H9 (cell line): Measurements from ENCODE around the gene TMEM220. TPM values are rescaled to one million over a fixed set of nuclear protein-coding genes. Genes with fewer than 3 reads are reported as not detected.
A peak's percentile ranks its signal among the peaks of the same experiment; 100 is the strongest.

Experiments used
- DNase-seq: peaks from one replicate; pipeline ENCODE4 v3.0.0-alpha.2; 2017
- H2AFZ ChIP-seq: one replicate; pipeline ENCODE4 v1.6.1; 2013; ENCODE audit warnings: mild to moderate bottlenecking, low read length, control low read depth, moderate library complexity
- H2AK5ac ChIP-seq: 2 replicates; pipeline ENCODE4 v1.6.1; 2013; ENCODE audit warnings: low read length, control low read depth, mixed read lengths; ENCODE audit not compliant: insufficient read length
- H2BK120ac ChIP-seq: one replicate; pipeline ENCODE4 v1.6.1; 2013; ENCODE audit warnings: low read depth, mild to moderate bottlenecking, low read length, control low read depth, inconsistent platforms; ENCODE audit not compliant: poor library complexity, severe bottlenecking
- H2BK12ac ChIP-seq: 2 replicates; pipeline ENCODE4 v1.6.1; 2013; ENCODE audit warnings: low read length, control low read depth, mixed read lengths, low read depth; ENCODE audit not compliant: insufficient read length
- H2BK15ac ChIP-seq: 2 replicates; pipeline ENCODE4 v1.6.1; 2013; ENCODE audit warnings: low read depth, low read length, control low read depth
- H2BK20ac ChIP-seq: one replicate; pipeline ENCODE4 v1.6.1; 2013; ENCODE audit warnings: low read depth, mild to moderate bottlenecking, low read length, control low read depth, inconsistent platforms; ENCODE audit not compliant: poor library complexity, severe bottlenecking
- H2BK5ac ChIP-seq: 2 replicates; pipeline ENCODE4 v1.6.1; 2013; ENCODE audit warnings: low read length, control low read depth, mixed read lengths; ENCODE audit not compliant: insufficient read length
- H3K14ac ChIP-seq: 2 replicates; pipeline ENCODE4 v1.6.1; 2013; ENCODE audit warnings: low read length, control low read depth; ENCODE audit not compliant: insufficient read depth
- H3K18ac ChIP-seq: 2 replicates; pipeline ENCODE4 v1.6.1; 2013; ENCODE audit warnings: low read depth, mild to moderate bottlenecking, mixed read lengths, low read length, control low read depth; ENCODE audit not compliant: insufficient read length
- H3K23ac ChIP-seq: 2 replicates; pipeline ENCODE4 v1.6.1; 2013; ENCODE audit warnings: low read length, control low read depth, mixed read lengths, low read depth; ENCODE audit not compliant: insufficient read length
- H3K23me2 ChIP-seq: 2 replicates; pipeline ENCODE4 v1.6.1; 2013; ENCODE audit warnings: low read depth, mild to moderate bottlenecking, mixed read lengths, low read length, control low read depth; ENCODE audit not compliant: insufficient read length, poor library complexity, severe bottlenecking
- H3K27ac ChIP-seq: 2 replicates; pipeline ENCODE4 v1.5.1; 2013; ENCODE audit warnings: low read length, control low read depth, mixed read lengths, low read depth; ENCODE audit not compliant: insufficient read length
- H3K27me3 ChIP-seq: 2 replicates; pipeline ENCODE4 v1.6.1; 2013; ENCODE audit warnings: low read length, control low read depth, inconsistent platforms; ENCODE audit not compliant: insufficient read depth
- H3K4ac ChIP-seq: 2 replicates; pipeline ENCODE4 v1.6.1; 2013; ENCODE audit warnings: low read depth, mild to moderate bottlenecking, control low read depth, inconsistent platforms, low read length, moderate library complexity
- H3K4me1 ChIP-seq: 2 replicates; pipeline ENCODE4 v1.6.1; 2013; ENCODE audit warnings: low read length, control low read depth, inconsistent platforms; ENCODE audit not compliant: insufficient read depth
- H3K4me2 ChIP-seq: 2 replicates; pipeline ENCODE4 v1.6.1; 2013; ENCODE audit warnings: low read length, control low read depth, mixed read lengths; ENCODE audit not compliant: insufficient read length, insufficient read depth
- H3K56ac ChIP-seq: 2 replicates; pipeline ENCODE4 v1.6.1; 2013; ENCODE audit warnings: low read depth, mild to moderate bottlenecking, mixed read lengths, low read length, control low read depth; ENCODE audit not compliant: insufficient read length
- H3K79me1 ChIP-seq: 2 replicates; pipeline ENCODE4 v1.6.1; 2013; ENCODE audit warnings: low read depth, mild to moderate bottlenecking, moderate library complexity, low read length, control low read depth, inconsistent platforms; ENCODE audit not compliant: insufficient read depth, poor library complexity, severe bottlenecking
- H3K79me2 ChIP-seq: 2 replicates; pipeline ENCODE4 v1.6.1; 2013; ENCODE audit warnings: low read length, control low read depth, inconsistent platforms; ENCODE audit not compliant: insufficient read depth
- H3K9ac ChIP-seq: 2 replicates; pipeline ENCODE4 v1.6.1; 2013; ENCODE audit warnings: low read length, control low read depth, mixed read lengths; ENCODE audit not compliant: insufficient read length; ENCODE audit errors: extremely low read depth
- H3K9me3 ChIP-seq: one replicate; pipeline ENCODE4 v1.6.1; 2013; ENCODE audit warnings: low read depth, low read length, inconsistent platforms; ENCODE audit not compliant: control insufficient read depth
- H3T11ph ChIP-seq: one replicate; pipeline ENCODE4 v1.6.1; 2013; ENCODE audit warnings: mild to moderate bottlenecking, low read length, control low read depth, inconsistent platforms
- H4K20me1 ChIP-seq: one replicate; pipeline ENCODE4 v1.6.1; 2013; ENCODE audit not compliant: control insufficient read depth, insufficient read length, insufficient read depth
- H4K5ac ChIP-seq: 2 replicates; pipeline ENCODE4 v1.6.1; 2013; ENCODE audit warnings: low read depth, mild to moderate bottlenecking, mixed read lengths, low read length, control low read depth; ENCODE audit not compliant: insufficient read length
- H4K8ac ChIP-seq: replicated peaks from 2 replicates; pipeline ENCODE4 v1.6.1; 2013; ENCODE audit warnings: low read length, control low read depth, mixed read lengths, low read depth; ENCODE audit not compliant: insufficient read length
- H4K91ac ChIP-seq: 2 replicates; pipeline ENCODE4 v1.6.1; 2013; ENCODE audit warnings: low read depth, mild to moderate bottlenecking, moderate library complexity, mixed read lengths, low read length, control low read depth; ENCODE audit not compliant: insufficient read length
- H3K27ac Mint-ChIP-seq, 3 experiments: 2 replicates in 2 of 3; 3 replicates in 1 of 3; pipeline ENCODE4 v1.8.0; 2020 to 2021; ENCODE audit warnings: mixed read lengths in 3 of 3, mild to moderate bottlenecking in 1 of 3, moderate library complexity in 1 of 3
- H3K27me3 Mint-ChIP-seq: 2 replicates; pipeline ENCODE4 v1.8.0; 2021; ENCODE audit warnings: low read depth, mild to moderate bottlenecking, moderate library complexity, mixed read lengths
- H3K36me3 Mint-ChIP-seq, 3 experiments: 2 replicates in 2 of 3; 3 replicates in 1 of 3; pipeline ENCODE4 v1.8.0; 2020 to 2021; ENCODE audit warnings: low read depth in 3 of 3, mixed read lengths in 3 of 3; ENCODE audit not compliant: insufficient read depth in 1 of 3
- H3K4me1 Mint-ChIP-seq, 2 experiments: 2 replicates each; pipeline ENCODE4 v1.8.0; 2020; ENCODE audit warnings: mixed read lengths in 2 of 2
- H3K4me3 Mint-ChIP-seq, 2 experiments: 2 replicates in 1 of 2; 3 replicates in 1 of 2; pipeline ENCODE4 v1.8.0; 2020 to 2021; ENCODE audit warnings: mild to moderate bottlenecking in 2 of 2, mixed read lengths in 2 of 2, moderate library complexity in 1 of 2
- H3K9me3 Mint-ChIP-seq, 2 experiments: 2 replicates in 1 of 2; 3 replicates in 1 of 2; pipeline ENCODE4 v1.8.0; 2020; ENCODE audit warnings: mild to moderate bottlenecking in 2 of 2, mixed read lengths in 2 of 2, moderate library complexity in 1 of 2
- CTCF ChIP-seq: fragments of 200-600 bp; sonication (generic); conservative IDR thresholded peaks from 3 replicates; pipeline ENCODE4 v1.8.0; 2021; ENCODE audit warnings: antibody characterized with exemption, mild to moderate bottlenecking
- WGBS: extraction: QIAGEN DNeasy Blood & Tissue Kit; methylation state at CpG from one replicate; pipeline ENCODE4 v1.1.7; 2013; ENCODE audit warnings: missing lambda C conversion rate, low lambda C conversion rate, mixed read lengths; ENCODE audit not compliant: insufficient read length; ENCODE audit errors: extremely low coverage; 5-methylcytosine and 5-hydroxymethylcytosine counted together
- long read RNA-seq: library from polyadenylated mRNA; unstranded; transcript quantifications from one replicate; pipeline ENCODE4 v2.0.0, GENCODE V29; 2020
- total RNA-seq: library from RNA; stranded (reverse); gene quantifications from 2 replicates; pipeline ENCODE4 v1.2.1, GENCODE V29; 2021

The TMEM220 gene
- total RNA-seq: 6.1 and 7.1 TPM in 2 replicates
- long read RNA-seq, transcript TMEM220-201 (6 exons, 3,106 nt): major isoform, 13 of 19 reads
- long read RNA-seq, partial matches to known transcripts: 0 of 19 reads
- long read RNA-seq, other reads (novel, unspliced or antisense): 3 of 19 reads

GRCh38 chr17:10729334-10730193, at the start of gene TMEM220:
TSS of gene TMEM220 (minus strand) at chr17:10730023. CDS start at chr17:10729851, 172 bp downstream.
- Histone ChIP-seq H2AK5ac (no peak within 1 kb of the TSS), H2BK15ac (no peak within 1 kb of the TSS), H2BK120ac (no peak within 1 kb of the TSS), H3K27me3 (no peaks in the 10 kb centered on the region), H3K9ac (peak within 1 kb of the TSS; percentile 48), H2AFZ (peak within 1 kb of the TSS; percentile 50), H2BK12ac (no peak within 1 kb of the TSS), H4K20me1 (no peaks in the 10 kb centered on the region), H4K5ac (peak within 1 kb of the TSS; percentile 48), H3K14ac (peak within 1 kb of the TSS; percentile 94), H2BK20ac (no peak within 1 kb of the TSS), H3K79me2 (no peaks in the 10 kb centered on the region), H3K18ac (peak within 1 kb of the TSS; percentile 88), H3K4me1 (no peaks in the 10 kb centered on the region; the same call in 1 of the 2 replicates), H4K8ac (no peak within 1 kb of the TSS), H3K9me3 (no peaks in the 10 kb centered on the region), H3K4me2 (peak within 1 kb of the TSS; percentile 65), H3T11ph (no peak within 1 kb of the TSS), H2BK5ac (no peak within 1 kb of the TSS), H3K23me2 (no peaks in the 10 kb centered on the region), H3K4ac (no peak within 1 kb of the TSS), H4K91ac (no peak within 1 kb of the TSS), H3K27ac (peak within 1 kb of the TSS; percentile 6), H3K23ac (no peak within 1 kb of the TSS), H3K79me1 (no peaks in the 10 kb centered on the region), H3K56ac (no peak within 1 kb of the TSS)
- TF ChIP-seq CTCF: no peak
- Mint-ChIP-seq H3K27me3 (peaks cover 1% of the 10 kb centered on the region; the same call in 1 of the 2 replicates), H3K9me3 (peaks cover 0 to 2% of the 10 kb centered on the region in 2 experiments; a peak in 4 of 5 replicates), H3K4me1 (peaks cover 20 to 21% of the 10 kb centered on the region in 2 experiments), H3K36me3 (peaks cover 0 to 4% (median 2%) of the 10 kb centered on the region in 3 experiments; a peak in 4 of 7 replicates), H3K27ac (peak within 1 kb of the TSS; percentile 94 to 98 (median 95)), H3K4me3 (peak within 1 kb of the TSS; percentile 79 to 90)
- no CpG with 5 or more reads among the region's 79 CpGs for WGBS
- peak; percentile 91 for DNase-seq
